Stimulated activated CD8-positive, alpha-beta memory T cell treated with anti-CD3 and anti-CD28 coated beads, Interleukin-2, amount 100 ng/mL, for 48 hours (primary cell): Measurements from ENCODE around the gene CELA2A.

Source experiments
- DNase-seq, 2 donors: peaks; one replicate each; pipeline ENCODE4 v3.0.0-alpha.2; 2020; ENCODE audit warnings: low read depth in 2 of 2

CELA2A gene

DNA sequence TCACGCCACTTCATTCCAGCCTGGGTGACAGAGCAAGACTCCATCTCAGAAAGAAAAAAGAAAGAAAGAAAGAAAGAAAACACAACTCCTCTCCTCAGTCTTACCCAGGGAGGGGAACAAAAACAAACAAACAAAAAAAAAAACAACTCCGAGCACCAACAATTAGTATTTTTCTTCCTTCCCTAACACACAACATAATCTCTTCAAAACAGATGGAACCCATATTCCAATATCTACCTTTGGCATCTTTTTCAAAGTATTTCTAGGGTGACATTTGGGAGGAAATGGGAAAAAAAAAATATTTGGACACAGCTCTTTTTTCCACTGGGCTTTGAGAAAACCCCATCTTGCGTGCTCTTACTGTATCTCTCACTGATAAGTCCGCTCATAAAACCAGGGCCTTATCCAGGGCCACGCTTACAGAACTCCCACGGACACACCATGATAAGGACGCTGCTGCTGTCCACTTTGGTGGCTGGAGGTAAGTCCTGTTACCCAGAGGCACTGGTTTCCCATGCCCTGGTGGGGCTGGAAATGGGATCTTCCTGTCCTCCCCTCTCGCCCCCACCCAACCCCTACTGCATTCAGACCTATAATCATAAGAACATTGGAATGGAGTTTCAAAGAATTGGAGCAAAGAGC is at the start of gene CELA2A:
Gene CELA2A, plus strand, starts transcription at position 420 of the 642 bp plus-strand sequence. Its CDS starts 22 bp downstream, at position 442.
- DNase-seq: no peak

DNA sequence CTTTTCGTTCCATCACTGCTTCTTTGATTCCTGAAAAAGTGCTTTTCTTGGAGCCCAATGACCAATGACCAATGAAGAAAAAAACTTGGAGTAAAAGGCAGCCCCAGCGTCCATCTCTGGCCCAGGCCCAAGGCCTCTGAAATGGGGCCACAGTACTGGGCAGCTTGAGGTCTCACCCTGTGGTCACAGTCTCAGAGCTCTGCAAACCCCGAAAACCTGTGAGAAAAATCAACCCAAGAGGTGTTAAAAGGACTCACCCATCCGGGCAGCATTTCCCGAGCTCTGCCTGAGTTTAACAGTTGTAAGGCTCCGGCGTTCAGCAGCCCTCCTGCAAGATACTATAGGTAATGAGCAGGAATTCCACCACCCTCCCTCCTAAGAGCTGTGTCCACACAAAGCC is 49.0 kb upstream of the CELA2A start:
- no peak for DNase-seq

DNA sequence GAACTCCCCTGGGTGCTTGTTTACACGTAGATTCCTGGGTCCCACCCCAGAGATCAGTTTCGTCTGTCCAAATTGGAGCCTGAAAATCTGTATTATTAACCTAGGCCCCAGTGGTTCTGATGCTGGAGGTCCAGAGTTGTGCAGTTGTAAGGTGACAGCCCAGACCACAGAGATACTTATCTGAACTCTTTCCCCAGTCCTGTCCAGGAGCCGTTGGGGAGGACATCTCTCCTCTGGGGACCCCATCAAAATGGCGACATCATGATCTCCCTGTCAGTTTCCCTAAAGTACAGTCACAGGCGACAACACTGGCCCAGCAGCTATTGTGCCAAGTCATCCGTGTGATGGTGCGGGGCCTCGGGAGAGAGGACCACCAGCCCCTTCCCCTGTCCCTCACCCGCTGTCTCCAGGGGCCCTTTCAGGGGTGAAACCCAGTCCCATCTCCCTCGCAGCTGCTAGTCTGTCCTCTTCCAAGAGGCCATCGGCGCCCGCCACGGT is 47.6 kb upstream of the CELA2A start:
- DNase-seq: no peak

DNA sequence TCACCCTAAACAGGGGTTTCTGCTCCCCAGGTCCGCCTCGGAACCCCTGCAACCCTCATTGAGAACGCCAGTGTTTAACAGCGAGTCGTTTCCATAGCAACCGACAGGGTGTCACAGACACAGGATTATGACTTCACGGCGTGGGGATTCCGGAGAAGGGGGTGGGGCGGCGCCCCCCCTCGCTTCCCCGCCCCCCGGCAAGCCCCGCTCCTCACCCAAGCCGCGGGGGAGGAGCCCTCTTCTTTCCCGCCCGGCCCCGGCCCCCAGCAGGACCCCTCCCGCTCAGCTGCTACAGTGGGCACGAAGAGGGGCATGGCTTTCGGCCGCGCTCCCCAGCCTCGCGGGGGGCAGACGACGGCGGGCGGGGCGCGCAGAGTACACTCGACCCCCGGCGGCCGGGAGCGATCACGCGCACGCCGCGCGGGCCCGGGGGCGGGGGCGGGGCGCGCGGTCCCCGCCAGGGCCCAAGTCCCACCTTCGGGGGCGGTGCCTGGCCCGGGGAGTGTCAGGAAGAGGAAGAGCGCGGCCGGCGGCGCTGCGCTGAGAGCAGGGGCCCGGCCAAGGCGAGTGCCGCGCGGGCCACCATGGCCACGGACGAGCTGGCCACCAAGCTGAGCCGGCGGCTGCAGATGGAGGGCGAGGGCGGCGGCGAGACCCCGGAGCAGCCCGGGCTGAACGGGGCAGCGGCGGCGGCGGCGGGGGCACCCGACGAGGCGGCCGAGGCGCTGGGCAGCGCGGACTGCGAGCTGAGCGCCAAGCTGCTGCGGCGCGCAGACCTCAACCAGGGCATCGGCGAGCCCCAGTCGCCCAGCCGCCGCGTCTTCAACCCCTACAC is 46.9 kb upstream of the CELA2A start, which contains the start of gene EFHD2:
Gene EFHD2, plus strand, starts transcription at position 501 of the 835 bp plus-strand sequence. Its CDS starts 84 bp downstream, at position 585.
- peak; percentile 72 to 83 for DNase-seq

DNA sequence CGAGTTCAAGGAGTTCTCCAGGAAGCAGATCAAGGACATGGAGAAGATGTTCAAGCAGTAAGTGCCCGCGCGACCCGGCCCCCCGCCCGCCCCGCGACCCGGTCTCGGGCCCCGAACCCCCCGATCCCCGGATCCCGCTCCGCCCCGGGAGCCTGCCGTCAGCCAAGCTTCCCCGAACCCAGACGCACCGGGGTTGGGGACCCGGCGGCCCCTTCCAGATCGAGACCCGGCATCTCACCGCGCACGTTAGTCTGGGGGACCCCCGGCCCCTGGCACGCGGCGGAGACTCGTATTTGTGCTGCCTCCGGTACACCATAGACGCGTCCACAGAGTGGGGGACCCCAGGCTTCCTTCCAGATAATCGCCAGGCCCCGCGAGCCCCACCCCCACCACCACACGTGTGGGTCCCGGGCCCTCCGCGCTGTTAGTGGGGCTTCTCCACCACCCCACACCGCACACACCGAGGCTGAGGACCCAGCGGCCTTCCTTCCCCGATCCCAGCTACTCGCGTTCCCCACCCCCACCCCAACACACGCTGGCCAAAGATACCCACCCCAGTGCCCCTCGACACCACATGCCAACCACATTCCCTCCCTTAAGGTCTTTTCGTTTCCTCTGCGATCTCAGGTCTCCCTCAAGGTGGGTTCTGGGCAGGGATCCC is 46.2 kb upstream of the CELA2A start:
- peak in 1 of 2 donors; percentile 13 for DNase-seq

DNA sequence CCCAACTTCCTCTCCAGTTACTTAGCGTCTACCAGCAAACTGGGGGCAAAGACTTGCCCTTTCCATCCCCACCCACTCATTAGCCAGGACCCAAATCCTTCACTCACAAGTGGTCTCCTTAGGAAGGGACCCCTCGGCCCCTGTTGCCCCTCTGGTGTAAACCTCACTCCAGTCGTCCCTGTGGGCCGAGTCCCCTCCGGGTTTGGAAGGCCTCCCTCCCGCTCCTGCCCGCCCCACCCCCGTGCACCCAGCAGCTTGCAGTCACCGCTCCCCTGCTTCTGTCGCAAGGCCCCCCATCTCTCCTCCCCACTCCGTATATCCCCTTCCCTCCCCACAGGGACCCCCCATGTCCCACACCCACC is 45.7 kb upstream of the CELA2A start:
- DNase-seq: no peak

DNA sequence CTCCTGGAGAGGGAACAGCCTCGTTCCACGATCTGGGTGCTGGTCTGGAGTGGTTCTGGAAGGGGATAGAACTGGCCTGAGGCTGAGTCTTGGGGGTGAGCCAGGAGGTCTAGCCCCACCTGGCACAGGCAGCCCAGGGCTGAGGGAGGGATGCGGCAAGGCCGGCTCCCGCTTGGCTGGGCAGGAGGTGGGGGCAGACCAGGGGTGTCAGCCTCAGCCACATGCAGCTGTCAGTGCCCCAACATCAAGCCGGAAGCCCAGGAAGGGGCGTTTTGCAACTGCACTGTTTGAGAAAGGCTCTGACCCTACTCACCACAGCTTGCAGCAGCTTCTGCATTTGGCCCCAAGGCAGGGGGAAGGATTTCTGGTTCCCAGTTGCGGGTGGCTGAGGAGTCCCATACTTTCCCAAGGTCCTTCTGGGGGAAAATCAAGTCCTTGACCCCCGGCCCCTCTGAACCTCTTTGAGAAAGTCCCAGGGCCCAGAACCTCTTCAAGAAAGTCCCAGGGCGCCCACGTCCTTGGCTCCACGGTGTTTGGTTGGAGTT is 44.9 kb upstream of the CELA2A start:
- peak in 1 of 2 donors; percentile 33 for DNase-seq

DNA sequence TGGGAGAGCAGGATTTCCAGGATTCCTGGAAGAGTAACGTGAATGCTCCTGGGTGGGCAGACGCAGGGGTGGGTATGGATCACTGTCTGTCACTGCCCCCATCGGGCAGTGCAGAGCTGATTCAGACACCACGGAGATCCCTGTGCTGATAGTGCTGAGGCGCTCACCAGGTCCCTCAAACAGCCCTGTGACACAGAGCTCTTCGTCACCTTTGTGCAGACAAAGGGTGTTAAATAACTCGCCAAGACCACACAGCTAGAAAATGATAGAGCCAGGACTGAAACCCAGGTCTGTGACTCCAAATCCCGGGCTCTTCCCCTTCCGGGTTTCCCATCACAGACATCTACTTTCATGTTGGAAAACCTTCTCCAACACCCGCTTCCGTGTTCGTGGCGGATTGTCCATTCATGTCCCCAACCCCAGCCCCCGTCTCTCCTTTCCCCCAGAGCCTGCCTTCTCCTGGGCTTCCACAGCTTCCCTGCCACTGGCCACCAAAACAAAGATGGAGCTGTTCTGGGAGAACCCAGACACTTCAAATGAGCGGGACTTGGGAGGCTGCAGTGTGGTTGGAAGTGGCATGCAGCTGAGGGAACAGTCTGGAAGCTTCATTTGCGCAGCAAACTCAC is 44.2 kb upstream of the CELA2A start:
- peak in 1 of 2 donors; percentile 54 for DNase-seq

DNA sequence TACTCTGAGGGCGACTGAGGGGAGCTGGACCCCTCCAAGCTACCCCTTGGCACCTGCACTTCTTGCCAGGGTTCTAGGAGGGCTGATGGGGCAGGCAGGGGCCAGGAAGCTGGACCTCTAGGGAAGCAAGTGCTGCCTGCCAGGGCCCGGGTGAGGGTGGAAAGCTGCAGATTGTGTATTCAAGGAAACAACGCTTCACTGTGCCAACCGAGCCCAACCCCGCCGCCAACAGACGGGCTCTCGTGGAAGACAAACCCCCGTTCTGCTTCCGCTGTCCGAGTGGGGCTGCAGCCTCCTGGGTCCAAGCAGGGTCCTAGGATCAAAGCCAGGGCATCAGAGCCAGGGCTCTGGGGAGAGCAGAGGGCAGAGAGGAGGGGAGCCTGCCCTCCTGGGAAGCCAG is 43.7 kb upstream of the CELA2A start:
- DNase-seq: no peak

DNA sequence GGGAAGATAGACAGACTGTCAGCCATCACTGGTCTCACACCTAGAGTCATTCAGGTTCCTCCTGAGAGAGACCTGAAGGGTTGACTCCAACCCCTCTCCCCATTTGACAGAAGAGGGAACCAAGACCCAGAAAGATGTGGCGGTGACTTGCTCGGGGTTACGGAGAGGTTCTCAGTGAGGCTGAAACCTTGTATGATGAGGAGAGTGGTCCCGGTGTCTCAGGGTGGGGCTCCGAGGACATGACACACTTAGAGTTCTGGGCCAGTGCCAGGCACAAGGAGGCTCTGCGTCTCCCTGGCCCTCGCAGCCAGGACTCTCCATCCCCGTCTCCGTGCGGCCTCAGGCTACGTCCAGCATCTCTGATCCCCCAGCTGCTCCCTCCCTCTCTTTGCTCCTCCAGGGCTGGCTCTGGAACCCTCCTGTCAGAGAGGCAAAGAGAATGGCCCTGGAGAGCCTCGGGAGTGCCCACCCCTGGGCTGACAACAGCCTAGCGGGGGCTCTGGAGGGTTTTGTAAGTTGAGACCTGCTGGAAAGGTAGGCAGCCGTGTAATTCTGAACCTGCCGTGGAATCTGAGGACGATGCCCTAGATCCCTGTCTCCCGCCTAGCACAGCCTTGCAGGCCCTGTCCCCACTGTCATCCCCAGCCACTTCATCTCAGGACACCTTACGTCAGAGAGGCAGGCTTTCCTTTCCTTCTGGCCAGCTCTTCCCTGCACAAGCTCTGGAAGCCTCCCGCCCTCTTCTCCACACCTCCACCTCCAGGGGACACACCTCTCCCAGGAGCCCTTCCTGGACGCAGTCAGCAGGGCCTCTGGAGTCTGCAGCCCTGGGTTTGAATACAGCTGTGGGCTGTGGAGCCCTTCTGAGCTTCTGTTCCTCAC is 42.7 kb upstream of the CELA2A start:
- no peak for DNase-seq

DNA sequence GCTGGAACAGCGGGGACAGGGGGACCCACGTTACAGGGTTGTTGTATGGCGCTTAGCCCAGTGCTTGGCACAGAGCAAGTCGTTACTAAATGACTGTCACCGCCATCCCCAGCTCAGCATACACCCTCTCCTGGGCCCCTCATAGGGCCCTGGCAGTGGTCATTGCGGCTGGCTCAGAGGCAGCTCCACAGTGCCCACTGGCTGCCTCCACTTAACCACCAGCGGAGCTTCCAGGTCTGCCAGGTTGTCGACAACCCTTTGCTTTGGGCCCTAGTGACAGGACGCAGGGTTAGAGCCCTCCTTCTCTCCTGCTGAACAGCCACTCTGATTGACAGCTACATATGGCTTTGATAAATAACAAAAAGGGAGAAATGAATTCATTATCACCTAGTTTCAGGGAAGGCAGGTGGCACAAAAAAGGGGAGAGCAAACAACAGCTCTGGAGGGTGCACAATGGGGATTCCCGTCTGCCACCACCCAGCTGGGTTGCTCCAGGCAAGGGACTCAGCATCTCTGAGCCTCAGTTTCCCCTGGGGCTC is 42.0 kb upstream of the CELA2A start:
- DNase-seq: no peak

DNA sequence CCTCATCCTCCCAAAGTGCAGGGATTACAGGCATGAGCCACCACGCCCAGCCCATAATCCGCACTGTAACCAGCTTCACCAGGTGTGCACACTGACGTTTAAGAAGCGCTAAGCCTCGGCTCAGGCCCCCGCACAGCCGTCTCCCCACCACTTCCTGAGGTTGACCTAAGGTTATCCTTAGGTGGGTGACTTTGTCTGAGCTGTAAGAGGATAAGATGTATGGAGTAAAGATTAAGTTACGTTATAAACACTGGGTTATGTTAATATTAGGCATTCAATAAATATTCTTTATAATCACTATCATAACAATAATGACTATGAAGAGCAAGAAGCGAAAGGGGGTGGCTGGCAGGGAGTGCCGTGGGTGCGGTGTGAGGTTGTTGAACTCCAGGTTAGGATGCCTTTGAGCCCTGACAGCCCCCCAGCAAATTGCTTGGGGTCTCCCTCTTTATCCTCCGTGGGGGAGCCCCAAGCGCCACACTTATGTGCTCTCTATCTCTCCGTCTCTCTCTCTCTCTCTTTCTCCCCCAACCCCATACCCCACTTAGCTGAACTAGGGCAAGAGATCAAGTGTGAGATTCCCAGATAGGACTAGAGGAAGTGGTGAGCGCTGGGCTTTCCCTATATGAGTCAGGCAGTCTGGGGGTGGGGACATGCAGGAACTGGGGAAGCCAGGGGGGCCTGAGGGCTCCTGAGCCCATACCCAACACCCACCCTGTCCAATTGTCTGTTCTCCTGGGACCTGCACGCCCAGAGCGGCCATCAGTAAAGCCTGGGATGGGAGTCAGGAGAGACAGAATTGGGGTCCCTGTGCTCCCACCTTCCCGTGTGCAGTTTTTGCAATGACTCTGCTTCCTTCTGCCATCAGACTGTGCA is 39.2 kb upstream of the CELA2A start:
- DNase-seq: peak in 1 of 2 donors; percentile 32

DNA sequence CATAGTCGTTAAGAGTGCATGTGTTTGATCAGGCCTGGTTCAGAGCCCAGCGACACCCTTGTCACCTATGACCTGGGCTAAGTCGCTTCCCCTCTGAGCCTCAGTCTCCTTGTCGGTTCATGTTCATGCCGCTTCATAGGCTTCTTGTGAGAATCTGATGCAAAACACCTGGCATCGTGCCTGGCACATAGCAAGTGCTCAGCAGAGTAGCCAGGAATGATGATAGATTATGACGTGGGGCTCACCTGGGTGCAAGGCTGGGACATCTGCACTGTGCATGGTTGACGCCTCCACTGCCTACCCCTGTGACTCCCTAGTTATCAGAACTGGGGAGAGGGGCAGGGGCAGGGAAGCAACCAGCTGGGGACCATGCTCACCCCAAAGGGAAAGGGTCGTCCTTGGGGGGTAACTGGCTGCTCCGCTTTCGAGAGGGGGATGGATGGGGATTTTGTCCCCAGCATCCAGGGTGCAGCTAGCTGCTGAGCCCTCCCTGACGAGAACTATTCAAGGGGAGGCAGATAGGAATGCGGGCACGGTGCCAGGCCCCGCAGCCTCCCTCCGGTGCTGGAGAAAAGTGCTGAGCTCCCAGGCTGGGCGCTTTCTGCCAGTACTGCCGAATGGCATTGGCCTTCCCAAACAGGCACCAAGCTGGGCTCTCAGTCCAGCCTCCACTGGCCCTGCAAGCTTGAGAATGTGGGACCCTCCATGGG is 37.6 kb upstream of the CELA2A start:
- no peak for DNase-seq

DNA sequence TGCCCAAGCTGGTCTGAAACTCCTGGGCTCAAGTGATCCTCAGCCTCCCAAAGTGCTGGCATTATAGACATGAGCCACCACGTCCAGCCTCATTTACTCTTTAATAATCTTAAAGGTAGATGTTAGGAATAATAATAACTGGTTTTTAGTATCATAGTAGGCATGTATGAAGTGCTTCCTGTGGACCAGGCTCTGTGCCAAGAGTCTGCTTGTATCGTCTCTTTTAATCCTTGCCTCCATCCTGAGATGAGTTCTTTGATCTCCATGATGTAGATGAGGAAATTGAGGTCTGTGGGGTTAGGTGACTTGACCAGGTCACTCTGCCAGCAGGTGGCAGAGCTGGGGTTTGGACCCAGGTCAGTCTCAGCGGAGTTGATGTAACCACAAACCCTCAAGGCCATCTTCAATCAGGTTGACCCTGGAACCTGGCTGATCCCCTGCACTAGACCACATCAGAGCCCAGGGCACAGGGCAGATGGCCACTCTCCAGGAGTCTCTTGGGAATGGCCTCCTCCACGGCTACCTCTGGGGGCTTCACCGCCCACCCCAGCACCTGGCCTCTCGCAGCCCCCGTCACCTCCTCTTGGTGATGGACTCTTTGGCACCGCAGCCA is 35.6 kb upstream of the CELA2A start:
- DNase-seq: no peak

DNA sequence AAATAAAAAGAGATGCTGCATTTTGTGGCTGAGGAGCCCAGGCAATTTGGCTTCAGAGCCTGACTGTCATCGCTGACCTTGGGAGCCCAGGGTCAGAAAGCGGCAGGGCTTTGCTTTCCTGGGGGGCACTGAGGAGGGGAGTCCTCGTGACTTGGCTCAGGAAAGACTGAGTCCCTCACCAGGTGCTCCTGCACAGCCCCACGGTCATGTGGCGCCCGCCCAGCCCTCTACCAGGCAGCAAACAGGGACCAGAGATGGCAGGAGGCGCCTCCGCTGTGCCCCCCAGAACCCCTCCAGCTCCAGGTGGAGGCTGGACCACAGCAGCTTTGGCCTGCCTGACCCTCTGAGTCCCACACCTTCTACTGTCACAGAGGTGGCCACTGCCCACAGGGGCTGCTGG is 33.7 kb upstream of the CELA2A start:
- no peak for DNase-seq

DNA sequence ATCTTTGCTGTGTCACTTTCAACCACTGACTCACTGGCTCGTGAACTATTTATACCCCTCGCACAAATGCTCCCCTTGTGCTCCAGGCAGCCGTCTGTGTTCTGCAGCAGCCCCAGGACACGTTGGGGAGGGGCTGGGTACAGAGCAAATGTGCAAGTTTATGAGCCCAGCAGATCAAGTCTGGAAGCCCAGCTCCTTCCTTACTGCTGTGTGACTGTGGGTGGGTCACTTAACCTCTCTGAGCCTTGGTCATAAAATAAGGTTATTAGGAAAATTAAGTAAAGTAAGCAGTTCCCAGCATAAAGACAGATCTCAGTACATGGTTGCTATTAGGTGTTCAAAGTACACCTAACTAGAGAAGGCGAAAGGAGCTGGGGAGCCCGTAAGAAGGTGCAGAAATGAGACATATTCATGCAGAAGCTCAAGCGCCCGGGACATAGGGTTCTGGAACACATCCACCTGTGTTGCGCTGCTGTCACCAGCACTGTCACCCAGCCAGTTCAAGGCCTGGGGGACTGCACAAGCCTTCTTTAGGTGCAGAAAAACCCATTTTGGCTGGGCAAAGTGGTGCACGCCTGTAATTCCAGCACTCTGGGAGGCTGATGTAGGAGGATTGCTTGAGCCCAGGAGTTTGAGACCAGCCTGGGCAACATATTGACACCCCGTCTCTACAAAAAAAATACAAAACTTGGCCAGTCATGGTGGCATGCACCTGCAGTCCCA is 33.0 kb upstream of the CELA2A start:
- no peak for DNase-seq

DNA sequence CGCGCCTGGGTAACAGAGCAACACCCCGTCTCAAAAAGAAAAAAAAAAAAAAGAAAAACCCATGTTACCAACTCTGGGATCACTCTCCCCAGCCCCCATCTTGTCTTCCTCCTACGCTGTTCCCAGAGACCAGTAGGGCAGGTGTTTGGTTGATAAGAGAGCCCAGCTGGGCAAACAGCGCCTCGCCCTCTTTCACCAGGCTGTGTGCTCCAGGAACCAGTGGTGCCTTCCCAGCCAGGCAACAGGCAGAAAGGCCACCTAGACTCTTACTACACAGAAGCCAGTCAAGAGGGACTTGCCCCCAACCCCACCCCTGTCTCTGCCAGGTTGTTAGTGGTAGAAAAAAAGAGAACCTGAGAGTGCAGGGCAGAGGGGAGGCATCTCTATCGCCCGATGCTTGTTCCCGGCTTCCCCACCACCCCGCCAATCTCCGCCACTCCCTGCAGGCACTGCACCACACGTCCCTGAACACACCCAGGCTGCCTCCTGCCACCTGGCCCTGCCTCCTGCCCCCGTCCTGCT is 32.3 kb upstream of the CELA2A start:
- no peak for DNase-seq
